Neural progenitor cell (in vitro differentiated cells): Measurements from ENCODE around the gene UGT2B7. TPM values are rescaled to one million over a fixed set of nuclear protein-coding genes. Genes with fewer than 3 reads are reported as not detected.

ENCODE experiments used
- DNase-seq: peaks from one replicate; pipeline ENCODE4 v3.0.0-alpha.2; 2016; ENCODE audit warnings: low spot score
- H2AFZ ChIP-seq: fragments of 200-600 bp; sonication (generic); replicated peaks from 2 replicates; pipeline ENCODE4 v1.6.1; 2016; ENCODE audit warnings: antibody characterized with exemption
- H3F3A ChIP-seq: fragments of 200-600 bp; sonication (generic); 2 replicates; pipeline ENCODE4 v1.6.1; 2016; ENCODE audit warnings: antibody characterized with exemption, low read depth
- H3K27ac ChIP-seq: fragments of 200-600 bp; sonication (generic); 2 replicates; pipeline ENCODE4 v1.5.1; 2016; ENCODE audit warnings: mild to moderate bottlenecking
- H3K27me3 ChIP-seq: fragments of 200-600 bp; sonication (generic); 2 replicates; pipeline ENCODE4 v1.6.1; 2016; ENCODE audit warnings: mild to moderate bottlenecking, moderate library complexity
- H3K36me3 ChIP-seq: fragments of 200-600 bp; sonication (generic); 2 replicates; pipeline ENCODE4 v1.5.1; 2016
- H3K4me1 ChIP-seq: fragments of 200-600 bp; sonication (generic); 2 replicates; pipeline ENCODE4 v1.6.1; 2016; ENCODE audit warnings: mixed run types
- H3K4me2 ChIP-seq: fragments of 200-600 bp; sonication (generic); 2 replicates; pipeline ENCODE4 v1.6.1; 2016
- H3K4me3 ChIP-seq: fragments of 200-600 bp; sonication (generic); 2 replicates; pipeline ENCODE4 v1.5.1; 2016
- H3K79me2 ChIP-seq: fragments of 200-600 bp; sonication (generic); 2 replicates; pipeline ENCODE4 v1.6.1; 2016; ENCODE audit warnings: low read depth
- H3K9ac ChIP-seq: fragments of 200-600 bp; sonication (generic); 2 replicates; pipeline ENCODE4 v1.6.1; 2016
- H3K9me3 ChIP-seq: fragments of 200-600 bp; sonication (generic); 2 replicates; pipeline ENCODE4 v1.5.1; 2016; ENCODE audit warnings: low read depth
- H4K20me1 ChIP-seq: fragments of 200-600 bp; sonication (generic); 2 replicates; pipeline ENCODE4 v1.6.1; 2016; ENCODE audit warnings: low read depth
- H3K27ac Mint-ChIP-seq: 3 replicates; pipeline ENCODE4 v1.8.0; 2021; ENCODE audit warnings: mixed read lengths
- H3K27me3 Mint-ChIP-seq: 2 replicates; pipeline ENCODE4 v1.8.0; 2022; ENCODE audit warnings: low read depth, mild to moderate bottlenecking, inconsistent platforms, moderate library complexity, mixed read lengths; ENCODE audit not compliant: insufficient read depth
- H3K36me3 Mint-ChIP-seq: 3 replicates; pipeline ENCODE4 v1.8.0; 2021; ENCODE audit warnings: mixed read lengths
- H3K4me1 Mint-ChIP-seq: 3 replicates; pipeline ENCODE4 v1.8.0; 2021; ENCODE audit warnings: mixed read lengths
- H3K4me3 Mint-ChIP-seq: 3 replicates; pipeline ENCODE4 v1.8.0; 2021; ENCODE audit warnings: mild to moderate bottlenecking, moderate library complexity, mixed read lengths
- H3K9me3 Mint-ChIP-seq: 3 replicates; pipeline ENCODE4 v1.8.0; 2020; ENCODE audit warnings: mixed read lengths
- EZH2phosphoT487 ChIP-seq: fragments of 200-600 bp; sonication (generic); IDR thresholded peaks from 2 replicates; pipeline ENCODE4 v1.6.1; 2017; ENCODE audit warnings: antibody characterized with exemption
- total RNA-seq: library from RNA; depleted of rRNA; stranded (reverse); fragments of >200 nt; gene quantifications from 2 replicates; pipeline ENCODE4 v1.2.3, GENCODE V29; 2015; ENCODE audit warnings: low replicate concordance
- TF ChIP-seq, protein P1 (sequence below): fragments of 200-600 bp; sonication (generic); IDR thresholded peaks from 2 replicates; pipeline ENCODE4 v1.5.1; 2017; ENCODE audit warnings: antibody characterized with exemption, mild to moderate bottlenecking

The UGT2B7 gene
- total RNA-seq, 1 donor from 2014 or later = not detected

DNA sequence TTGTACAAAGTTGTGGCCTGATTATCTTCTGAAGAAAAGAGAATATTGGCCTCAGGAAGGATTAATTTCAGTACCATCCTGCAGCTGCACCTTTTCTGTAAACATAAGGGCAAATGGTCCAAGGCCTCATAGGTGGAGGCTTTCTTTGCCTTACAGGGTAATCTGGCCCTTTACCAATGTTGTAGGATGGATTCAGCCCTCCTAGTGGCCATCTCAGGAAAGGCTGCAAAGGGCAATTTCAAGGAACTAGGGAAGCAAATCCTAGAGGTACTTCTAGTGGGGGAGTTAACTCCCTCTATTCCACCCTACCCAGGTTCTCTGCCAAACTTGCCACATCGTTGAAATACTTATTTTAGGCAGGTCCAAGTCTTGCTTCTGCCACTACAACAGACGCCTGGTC is 60.6 kb downstream of the UGT2B7 start:
- H3K27me3 Mint-ChIP-seq = no peaks in the 10 kb centered on the region
- no peaks in the 10 kb centered on the region for H3F3A ChIP-seq
- no peak overlapping the region for H3K27ac ChIP-seq
- H3K27me3 ChIP-seq = no peaks in the 10 kb centered on the region
- H3K4me2 ChIP-seq = no peak overlapping the region
- no peak overlapping the region for H3K27ac Mint-ChIP-seq
- H3K4me1 ChIP-seq = no peaks in the 10 kb centered on the region
- no peak overlapping the region for H3K4me3 Mint-ChIP-seq
- no peak overlapping the region for H3K4me3 ChIP-seq
- TF ChIP-seq, protein P1, sequence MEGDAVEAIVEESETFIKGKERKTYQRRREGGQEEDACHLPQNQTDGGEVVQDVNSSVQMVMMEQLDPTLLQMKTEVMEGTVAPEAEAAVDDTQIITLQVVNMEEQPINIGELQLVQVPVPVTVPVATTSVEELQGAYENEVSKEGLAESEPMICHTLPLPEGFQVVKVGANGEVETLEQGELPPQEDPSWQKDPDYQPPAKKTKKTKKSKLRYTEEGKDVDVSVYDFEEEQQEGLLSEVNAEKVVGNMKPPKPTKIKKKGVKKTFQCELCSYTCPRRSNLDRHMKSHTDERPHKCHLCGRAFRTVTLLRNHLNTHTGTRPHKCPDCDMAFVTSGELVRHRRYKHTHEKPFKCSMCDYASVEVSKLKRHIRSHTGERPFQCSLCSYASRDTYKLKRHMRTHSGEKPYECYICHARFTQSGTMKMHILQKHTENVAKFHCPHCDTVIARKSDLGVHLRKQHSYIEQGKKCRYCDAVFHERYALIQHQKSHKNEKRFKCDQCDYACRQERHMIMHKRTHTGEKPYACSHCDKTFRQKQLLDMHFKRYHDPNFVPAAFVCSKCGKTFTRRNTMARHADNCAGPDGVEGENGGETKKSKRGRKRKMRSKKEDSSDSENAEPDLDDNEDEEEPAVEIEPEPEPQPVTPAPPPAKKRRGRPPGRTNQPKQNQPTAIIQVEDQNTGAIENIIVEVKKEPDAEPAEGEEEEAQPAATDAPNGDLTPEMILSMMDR = peak; percentile 49
- no peak for TF ChIP-seq EZH2phosphoT487
- H3K36me3 Mint-ChIP-seq = no peaks in the 10 kb centered on the region
- H3K4me1 Mint-ChIP-seq = no peaks in the 10 kb centered on the region
- H3K9ac ChIP-seq = no peak overlapping the region
- H3K36me3 ChIP-seq = no peaks in the 10 kb centered on the region
- no peaks in the 10 kb centered on the region for H3K9me3 ChIP-seq
- H4K20me1 ChIP-seq = no peaks in the 10 kb centered on the region
- no peaks in the 10 kb centered on the region for H3K9me3 Mint-ChIP-seq
- peak; percentile 12 for DNase-seq
- no peak overlapping the region for H2AFZ ChIP-seq
- no peaks in the 10 kb centered on the region for H3K79me2 ChIP-seq

Other genes starting within 250 kb of the UGT2B7 start
- gene UGT2A3, start 144.7 kb upstream of the UGT2B7 start, total RNA-seq = not detected in 2 replicates
- gene UGT2B11, start 118.3 kb downstream of the UGT2B7 start, total RNA-seq = not detected in 2 replicates
- gene UGT2B28, start 184.0 kb downstream of the UGT2B7 start, total RNA-seq = not detected in 2 replicates